Duodenal mucosa (tissue), 2 donors: ENCODE results near the gene ABCA9.

Experiments
- H3K27ac ChIP-seq: one replicate; pipeline ENCODE4 v1.7.0; 2013; ENCODE audit warnings: low read depth, low read length
- H3K27me3 ChIP-seq, 2 donors: one replicate each; pipeline ENCODE4 v1.7.0; 2013; ENCODE audit warnings: low read length in 2 of 2, control low read depth in 1 of 2; ENCODE audit not compliant: insufficient read depth in 2 of 2, control insufficient read depth in 1 of 2
- H3K36me3 ChIP-seq, 2 donors: one replicate each; pipeline ENCODE4 v1.7.0; 2013; ENCODE audit warnings: low read length in 2 of 2, control low read depth in 1 of 2; ENCODE audit not compliant: insufficient read depth in 2 of 2, control insufficient read depth in 1 of 2
- H3K4me1 ChIP-seq, 2 donors: one replicate each; pipeline ENCODE4 v1.7.0; 2013; ENCODE audit warnings: low read length in 2 of 2, control low read depth in 1 of 2; ENCODE audit not compliant: insufficient read depth in 2 of 2, control insufficient read depth in 1 of 2
- H3K4me3 ChIP-seq, 2 donors: one replicate each; pipeline ENCODE4 v1.7.0; 2013; ENCODE audit warnings: low read length in 2 of 2, low read depth in 1 of 2
- H3K9ac ChIP-seq, 2 donors: one replicate each; pipeline ENCODE4 v1.7.0; 2013; ENCODE audit warnings: low read length in 2 of 2, low read depth in 1 of 2
- H3K9me3 ChIP-seq, 2 donors: one replicate each; pipeline ENCODE4 v1.7.0; 2013; ENCODE audit warnings: low read length in 2 of 2, control low read depth in 1 of 2; ENCODE audit not compliant: control insufficient read depth in 1 of 2

ABCA9 gene

DNA sequence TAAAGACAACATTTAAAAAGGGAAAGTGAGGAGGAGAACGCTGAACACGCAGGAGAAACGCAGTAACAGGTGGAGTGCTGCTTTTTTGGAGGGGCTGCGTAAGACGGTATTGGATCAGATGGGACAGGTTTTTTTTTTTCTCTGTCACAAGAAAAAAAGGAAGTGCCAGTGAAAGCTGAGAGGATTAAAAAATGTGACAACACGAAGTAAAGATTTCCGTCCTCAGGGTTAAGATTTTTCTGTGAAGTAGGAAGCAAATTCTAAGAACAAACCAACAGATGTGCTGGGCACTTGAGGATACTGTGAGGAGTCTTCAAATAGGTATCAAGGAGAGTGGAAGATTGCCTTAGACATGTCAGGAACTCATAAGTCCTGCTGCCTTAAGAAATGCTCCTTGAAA, 5.8 kb upstream of the ABCA9 start:
- H3K4me1 ChIP-seq = no peaks in the 10 kb centered on the region

DNA sequence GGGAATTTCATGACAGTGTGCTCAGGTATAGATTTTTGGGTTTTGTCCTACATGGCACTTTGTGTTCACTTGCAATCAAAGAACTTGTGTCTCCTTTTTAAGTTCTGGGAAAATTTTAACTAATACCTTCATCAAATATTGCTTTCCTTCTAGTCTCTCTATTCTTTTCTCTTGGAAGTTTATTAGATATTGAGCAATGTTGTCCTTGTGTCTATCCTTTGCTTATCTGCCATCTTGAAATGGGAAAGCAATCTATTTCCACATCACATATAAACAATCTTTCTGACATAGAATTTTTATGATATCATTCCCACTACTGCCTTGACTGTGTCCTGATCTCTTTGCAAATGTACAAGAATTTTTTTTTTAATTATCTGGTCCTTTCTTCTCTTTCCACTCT, 4.4 kb upstream of the ABCA9 start:
- Histone ChIP-seq H3K4me3 (no peak overlapping the region), H3K9me3 (no peaks in the 10 kb centered on the region), H3K27me3 (no peaks in the 10 kb centered on the region)

More for the DNA sequence above, 5.8 kb upstream of the ABCA9 start:
- Histone ChIP-seq H3K27me3 (no peaks in the 10 kb centered on the region), H3K36me3 (no peaks in the 10 kb centered on the region), H3K9me3 (no peaks in the 10 kb centered on the region), H3K9ac (no peak overlapping the region), H3K4me3 (no peak overlapping the region), H3K27ac (no peak overlapping the region)

DNA sequence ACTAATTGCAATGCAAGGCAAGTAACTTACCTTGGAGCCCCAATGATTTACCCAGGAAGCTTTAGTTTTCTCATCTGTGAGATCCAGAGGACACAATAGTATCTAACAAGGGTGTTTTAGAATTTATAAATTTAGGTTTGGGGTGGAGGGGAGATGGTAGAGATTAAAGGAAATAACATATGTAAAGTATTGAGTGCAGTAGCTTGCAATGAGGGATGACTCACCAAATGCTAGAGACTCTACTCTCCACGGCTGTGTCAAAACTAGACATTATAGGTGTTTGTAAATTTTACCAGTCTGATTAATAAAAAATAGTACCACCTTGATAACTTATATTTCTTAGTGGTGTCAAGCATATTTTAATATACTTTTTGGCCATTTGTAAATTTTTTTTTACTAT, 3.7 kb upstream of the ABCA9 start:
- no peak overlapping the region for H3K4me3 ChIP-seq
- no peaks in the 10 kb centered on the region for H3K4me1 ChIP-seq
- no peak overlapping the region for H3K27ac ChIP-seq

More for the DNA sequence above, 4.4 kb upstream of the ABCA9 start:
- no peak overlapping the region for H3K9ac ChIP-seq
- H3K36me3 ChIP-seq = no peaks in the 10 kb centered on the region
- no peak overlapping the region for H3K27ac ChIP-seq
- H3K4me1 ChIP-seq = no peaks in the 10 kb centered on the region

DNA sequence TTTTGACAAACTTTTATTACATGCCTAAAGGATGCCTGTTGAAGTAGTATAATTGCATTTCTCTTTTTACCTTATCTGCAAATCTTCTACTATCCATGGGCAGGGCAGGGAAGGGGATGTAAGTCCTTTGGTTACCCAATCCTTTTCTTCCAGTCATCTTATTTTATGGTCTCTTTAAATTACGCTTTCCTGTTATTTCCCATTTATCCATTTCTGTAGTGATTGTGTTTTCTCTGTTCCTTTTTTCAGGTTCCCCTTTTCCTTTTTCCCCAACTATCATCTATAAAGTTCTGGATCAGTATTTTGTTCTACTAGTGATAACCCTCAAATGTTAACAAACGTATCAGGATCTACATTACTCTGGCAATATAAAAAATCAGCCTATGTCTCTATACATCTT, 3.3 kb upstream of the ABCA9 start:
- Histone ChIP-seq H3K4me3 (no peak overlapping the region), H3K27ac (no peak overlapping the region), H3K4me1 (no peaks in the 10 kb centered on the region), H3K36me3 (no peaks in the 10 kb centered on the region), H3K9me3 (no peaks in the 10 kb centered on the region), H3K27me3 (no peaks in the 10 kb centered on the region), H3K9ac (no peak overlapping the region)

More for the DNA sequence above, 3.7 kb upstream of the ABCA9 start:
- Histone ChIP-seq H3K9me3 (no peaks in the 10 kb centered on the region), H3K27me3 (no peaks in the 10 kb centered on the region), H3K36me3 (no peaks in the 10 kb centered on the region), H3K9ac (no peak overlapping the region)

GRCh38 chr17:69062860-69063581, 2.3 kb upstream of the ABCA9 start:
- Histone ChIP-seq H3K9ac (no peak overlapping the region), H3K9me3 (no peaks in the 10 kb centered on the region), H3K4me1 (no peaks in the 10 kb centered on the region), H3K36me3 (no peaks in the 10 kb centered on the region), H3K27me3 (no peaks in the 10 kb centered on the region), H3K27ac (no peak overlapping the region), H3K4me3 (no peak overlapping the region)

GRCh38 chr17:69061721-69062556, 1.2 kb upstream of the ABCA9 start:
- no peak overlapping the region for H3K9ac ChIP-seq
- H3K4me3 ChIP-seq = no peak overlapping the region
- no peaks in the 10 kb centered on the region for H3K27me3 ChIP-seq
- no peaks in the 10 kb centered on the region for H3K9me3 ChIP-seq
- no peaks in the 10 kb centered on the region for H3K36me3 ChIP-seq
- peaks cover 0 to 5% of the 10 kb centered on the region in 2 donors for H3K4me1 ChIP-seq
- H3K27ac ChIP-seq = no peak overlapping the region

GRCh38 chr17:69059458-69060175, 1.1 kb downstream of the ABCA9 start:
- peaks cover 0 to 5% of the 10 kb centered on the region in 2 donors for H3K4me1 ChIP-seq
- H3K4me3 ChIP-seq = no peak overlapping the region
- H3K9me3 ChIP-seq = no peaks in the 10 kb centered on the region
- H3K27ac ChIP-seq = no peak overlapping the region
- no peaks in the 10 kb centered on the region for H3K27me3 ChIP-seq
- no peak overlapping the region for H3K9ac ChIP-seq
- H3K36me3 ChIP-seq = no peaks in the 10 kb centered on the region

- no peaks in the 10 kb centered on the region for H3K36me3 ChIP-seq
- peaks cover 0 to 5% of the 10 kb centered on the region in 2 donors for H3K4me1 ChIP-seq
- no peak overlapping the region for H3K27ac ChIP-seq
- H3K27me3 ChIP-seq = no peaks in the 10 kb centered on the region
- no peak overlapping the region for H3K4me3 ChIP-seq
- H3K9me3 ChIP-seq = no peaks in the 10 kb centered on the region
- H3K9ac ChIP-seq = no peak overlapping the region
These were observed 2.6 kb downstream of the ABCA9 start for GRCh38 chr17:69058165-69058564.

DNA sequence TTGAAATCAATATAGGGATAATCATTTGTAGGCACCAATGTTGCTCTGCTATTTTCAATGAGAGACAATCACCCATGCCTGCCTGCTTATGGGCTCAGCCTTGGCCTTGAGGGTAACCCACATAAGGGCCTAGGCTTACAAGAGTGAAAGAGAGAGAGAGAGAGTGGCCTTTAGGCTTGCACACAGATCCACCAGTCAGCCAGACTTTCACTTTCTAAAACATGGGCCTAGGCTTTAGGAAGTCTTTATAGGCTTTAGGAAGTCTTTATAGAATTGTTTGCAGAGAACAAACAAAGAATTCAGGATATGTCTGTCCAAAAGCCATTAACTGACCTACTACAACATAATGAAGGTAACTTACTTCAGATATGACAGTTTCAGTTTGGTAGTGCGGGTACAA, 3.4 kb downstream of the ABCA9 start:
- Histone ChIP-seq H3K4me3 (no peak overlapping the region), H3K27ac (no peak overlapping the region)

More for the DNA sequence above, 3.4 kb downstream of the ABCA9 start:
- no peaks in the 10 kb centered on the region for H3K9me3 ChIP-seq
- H3K27me3 ChIP-seq = no peaks in the 10 kb centered on the region
- H3K4me1 ChIP-seq = peaks cover 0 to 5% of the 10 kb centered on the region in 2 donors
- no peaks in the 10 kb centered on the region for H3K36me3 ChIP-seq
- no peak overlapping the region for H3K9ac ChIP-seq
